GM19240 (cell line): ENCODE results near the gene RTF2.
A peak's percentile ranks its signal among the peaks of the same experiment; 100 is the strongest.

Experiments
- DNase-seq: peaks from one replicate; pipeline ENCODE4 v3.0.0; 2011; ENCODE audit warnings: low spot score; ENCODE audit not compliant: insufficient read length

The RTF2 gene

GRCh38 chr20:56468316-56469076 is at the start of gene RTF2:
Gene RTF2, plus strand, starts transcription at chr20:56468627. Its CDS starts 71 bp downstream, at chr20:56468698.
- DNase-seq: peak; percentile 74

DNA sequence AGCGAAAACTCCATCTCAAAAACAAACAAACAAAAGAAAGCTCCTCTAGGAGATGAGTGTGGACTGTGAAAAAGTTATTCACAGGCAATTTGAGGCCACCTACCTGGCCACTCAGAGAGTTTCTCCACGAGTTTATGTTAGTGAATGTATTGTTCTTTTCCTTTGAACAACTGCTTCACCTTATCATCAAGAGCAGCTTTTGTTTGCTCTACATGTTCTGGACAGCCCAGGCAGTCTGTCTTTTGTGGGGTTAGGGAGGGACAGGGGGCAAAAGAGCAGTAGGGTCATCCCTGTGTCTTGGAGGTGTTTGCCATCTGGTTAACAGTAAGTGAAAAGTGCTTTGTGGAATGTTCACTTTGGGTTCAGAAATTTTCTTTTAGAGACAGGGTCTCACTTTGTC is 48.4 kb upstream of the RTF2 start:
- no peak for DNase-seq

- DNase-seq: no peak
Observed at GRCh38 chr20:56420940-56421688, 47.3 kb upstream of the RTF2 start.

GRCh38 chr20:56422076-56422823 is 46.2 kb upstream of the RTF2 start:
- DNase-seq: no peak

DNA sequence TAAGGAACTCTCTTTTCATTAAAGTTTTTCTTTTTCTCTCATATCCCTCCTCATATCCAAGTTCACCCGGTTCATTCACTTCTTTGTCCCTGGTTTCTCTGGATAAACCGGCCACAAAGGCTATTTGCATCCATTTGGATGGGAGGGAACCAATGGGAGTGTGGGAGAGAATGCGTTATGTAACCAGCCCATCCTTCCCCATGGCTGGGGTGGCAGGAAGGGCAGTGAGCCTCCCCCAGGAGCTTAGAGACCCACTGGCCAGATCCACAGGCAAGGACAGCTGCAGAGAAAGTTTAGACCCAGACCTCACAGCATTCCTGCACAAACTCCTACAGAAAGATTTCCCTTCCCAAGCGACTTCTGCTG is 45.6 kb upstream of the RTF2 start:
- DNase-seq: no peak

GRCh38 chr20:56423211-56423610 is 45.2 kb upstream of the RTF2 start:
- DNase-seq: no peak

- DNase-seq: no peak
Observed at GRCh38 chr20:56423886-56424285, 44.5 kb upstream of the RTF2 start.

GRCh38 chr20:56424931-56425330 is 43.5 kb upstream of the RTF2 start:
- DNase-seq: no peak

GRCh38 chr20:56426026-56426425 is 42.4 kb upstream of the RTF2 start:
- no peak for DNase-seq

DNA sequence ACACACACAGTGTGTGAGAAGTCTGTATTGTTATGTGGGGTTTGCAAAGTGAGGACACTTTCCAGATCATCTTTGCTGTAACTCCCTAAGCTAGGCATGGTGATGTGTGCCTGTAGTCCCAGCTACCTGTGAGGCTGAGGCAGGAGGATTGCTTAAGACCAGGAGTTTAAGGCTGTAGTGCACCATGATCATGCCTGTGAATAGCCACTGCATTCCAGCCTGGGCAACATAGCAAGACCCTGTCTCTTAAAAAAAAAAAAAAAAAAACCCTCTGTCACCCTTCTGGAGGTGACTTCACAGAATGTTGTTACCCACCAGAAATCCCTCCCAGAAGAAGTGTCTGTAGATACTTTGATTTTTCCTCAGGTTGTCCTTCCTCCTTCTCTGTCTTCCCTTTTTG is 41.5 kb upstream of the RTF2 start:
- DNase-seq: no peak

GRCh38 chr20:56427797-56428196 is 40.6 kb upstream of the RTF2 start:
- DNase-seq: no peak

DNA sequence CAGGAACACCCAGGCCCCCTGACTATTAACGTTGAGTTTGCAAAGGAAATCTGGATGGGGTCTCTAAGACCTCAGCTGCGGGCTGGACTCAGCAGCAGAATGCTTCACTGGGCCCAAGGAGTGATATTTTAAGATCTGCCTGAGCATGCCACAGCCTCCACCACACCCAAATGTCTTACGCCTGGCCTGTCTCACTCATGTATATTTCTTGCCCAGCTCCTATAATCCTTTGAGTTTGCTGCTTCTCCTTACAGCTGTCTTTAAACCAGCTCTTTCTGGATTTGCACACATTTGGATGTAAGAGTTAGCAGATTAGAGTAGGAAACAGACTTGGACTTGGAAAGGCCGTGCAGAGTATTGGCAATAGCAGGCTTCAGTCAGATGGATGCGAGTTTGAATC is 40.0 kb upstream of the RTF2 start:
- no peak for DNase-seq

DNA sequence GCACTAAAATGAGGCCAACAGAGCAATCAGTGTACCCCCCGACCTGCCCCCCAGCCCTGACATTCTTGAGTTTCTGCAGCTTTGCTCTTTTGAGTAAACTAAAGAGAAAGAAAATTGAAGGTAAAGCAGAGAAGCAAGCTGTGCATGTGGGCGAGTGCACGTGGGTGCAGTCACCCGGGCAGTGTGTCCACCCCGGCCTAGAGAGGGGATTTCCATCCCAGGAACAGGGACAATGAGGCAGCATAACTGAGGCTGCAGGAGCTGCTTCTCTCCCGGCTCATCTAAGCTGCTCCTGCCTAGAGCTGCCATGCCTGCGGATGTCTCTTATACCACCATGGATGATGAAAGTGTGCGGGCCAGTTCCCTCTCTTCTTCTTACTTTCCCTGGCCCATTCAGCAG is 39.5 kb upstream of the RTF2 start:
- DNase-seq: no peak

DNA sequence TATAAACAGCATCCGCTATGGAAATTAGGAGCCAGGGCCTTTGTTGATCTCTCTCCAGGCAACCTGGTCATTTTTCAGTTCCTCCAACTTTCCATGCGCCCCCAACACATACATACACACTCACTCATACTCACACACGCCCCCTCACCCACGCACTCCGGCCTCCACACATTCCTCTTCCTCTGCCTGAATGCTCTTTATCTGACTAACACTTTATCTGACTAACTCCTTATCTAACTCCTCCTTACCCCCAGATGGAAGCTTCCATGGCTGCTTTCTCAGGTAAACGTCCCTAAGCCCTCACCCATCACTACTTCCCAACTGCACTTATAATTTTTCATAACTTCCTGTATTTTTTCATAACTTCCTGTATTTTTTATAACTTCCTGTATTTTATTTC is 38.9 kb upstream of the RTF2 start:
- no peak for DNase-seq

- DNase-seq: no peak
Observed at GRCh38 chr20:56429941-56430340, 38.5 kb upstream of the RTF2 start.

GRCh38 chr20:56430461-56430860 is 38.0 kb upstream of the RTF2 start:
- DNase-seq: no peak

- DNase-seq: no peak
Observed at GRCh38 chr20:56430957-56431356, 37.5 kb upstream of the RTF2 start.

GRCh38 chr20:56431471-56431870 is 37.0 kb upstream of the RTF2 start:
- DNase-seq: no peak

GRCh38 chr20:56433221-56433879 is 35.1 kb upstream of the RTF2 start:
- DNase-seq: no peak

DNA sequence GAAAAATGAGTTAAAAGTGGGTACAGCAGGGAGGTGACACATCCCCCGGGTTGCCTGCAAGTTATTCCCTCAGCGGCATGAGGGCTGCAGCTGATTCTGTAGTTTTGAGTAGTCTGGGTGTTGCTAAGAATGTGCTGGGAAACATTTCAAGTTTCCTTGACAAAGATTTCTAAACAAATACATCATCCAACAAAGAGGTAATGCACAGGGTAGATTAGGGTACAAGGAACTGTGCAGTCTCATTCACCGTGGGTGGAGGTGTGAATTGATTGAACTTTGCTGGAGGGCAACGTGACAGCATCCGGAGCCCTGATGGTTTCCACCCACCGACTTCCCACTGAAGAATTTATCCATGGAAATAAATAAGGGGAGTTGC is 34.6 kb upstream of the RTF2 start:
- DNase-seq: no peak

DNA sequence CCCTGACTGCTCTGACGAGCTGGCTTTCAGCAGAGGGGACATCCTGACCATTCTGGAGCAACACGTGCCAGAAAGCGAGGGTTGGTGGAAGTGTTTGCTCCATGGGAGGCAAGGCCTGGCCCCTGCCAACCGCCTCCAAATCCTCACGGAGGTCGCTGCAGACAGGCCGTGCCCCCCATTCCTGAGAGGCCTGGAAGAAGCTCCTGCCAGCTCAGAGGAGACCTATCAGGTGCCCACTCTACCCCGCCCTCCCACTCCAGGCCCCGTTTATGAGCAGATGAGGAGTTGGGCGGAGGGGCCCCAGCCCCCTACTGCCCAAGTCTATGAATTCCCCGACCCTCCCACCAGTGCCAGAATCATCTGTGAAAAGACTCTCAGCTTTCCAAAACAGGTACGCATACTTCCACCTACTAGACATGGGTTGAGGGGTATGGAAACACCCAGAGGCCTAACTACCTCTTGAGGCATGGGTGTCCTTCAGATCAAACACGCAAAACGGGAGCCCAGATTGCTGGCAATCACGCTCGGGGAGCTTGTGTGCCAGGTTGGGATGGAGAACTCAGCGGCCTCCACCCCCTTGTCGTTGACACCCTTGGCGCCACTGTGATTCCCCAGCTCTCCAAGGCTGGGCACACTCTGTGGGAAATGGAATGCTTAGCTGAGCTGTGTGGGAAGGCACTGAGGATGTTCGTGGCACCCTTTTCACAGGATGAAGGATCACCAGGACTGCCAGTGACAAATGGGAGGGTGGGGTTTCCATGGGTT is 31.0 kb upstream of the RTF2 start:
- no peak for DNase-seq
